Stimulated activated CD4-positive, alpha-beta T cell treated with anti-CD3 and anti-CD28 coated beads, Interleukin-4, amount 100 ng/mL, for 24 hours (primary cell): ENCODE data around the gene SPAG17.

Source experiments
- DNase-seq: peaks from one replicate; pipeline ENCODE4 v3.0.0-alpha.2; 2020

Gene SPAG17

GRCh38 chr1:118185084-118185832, at the start of gene SPAG17:
Gene SPAG17, minus strand, starts transcription at chr1:118185228. Its CDS starts 71 bp downstream, at chr1:118185157.
- DNase-seq: no peak

- no peak for DNase-seq
Observed at GRCh38 chr1:118225471-118225870, 40.4 kb upstream of the SPAG17 start.

DNA sequence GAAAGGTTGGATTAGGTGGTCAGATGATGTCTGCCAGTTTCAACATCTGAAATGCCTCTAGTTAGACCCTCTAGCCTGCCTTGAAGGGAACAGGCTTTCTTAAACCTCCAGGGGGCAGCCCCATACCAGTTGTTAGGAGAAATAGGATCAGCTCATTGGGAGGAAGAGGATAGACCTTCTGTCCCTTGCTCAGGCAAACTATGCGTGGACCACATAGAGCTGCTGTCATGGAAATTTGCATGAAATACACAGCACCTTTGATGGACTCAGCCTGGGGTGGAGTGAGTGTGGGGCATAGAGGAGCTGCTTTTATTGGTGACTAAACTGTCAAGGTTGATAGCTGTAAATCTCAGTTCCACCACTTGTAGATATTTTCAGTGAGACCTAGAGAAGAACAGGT, 38.4 kb upstream of the SPAG17 start:
- DNase-seq: no peak

- no peak for DNase-seq
Observed at GRCh38 chr1:118219438-118219837, 34.4 kb upstream of the SPAG17 start.

GRCh38 chr1:118217141-118217838, 32.3 kb upstream of the SPAG17 start:
- no peak for DNase-seq

DNA sequence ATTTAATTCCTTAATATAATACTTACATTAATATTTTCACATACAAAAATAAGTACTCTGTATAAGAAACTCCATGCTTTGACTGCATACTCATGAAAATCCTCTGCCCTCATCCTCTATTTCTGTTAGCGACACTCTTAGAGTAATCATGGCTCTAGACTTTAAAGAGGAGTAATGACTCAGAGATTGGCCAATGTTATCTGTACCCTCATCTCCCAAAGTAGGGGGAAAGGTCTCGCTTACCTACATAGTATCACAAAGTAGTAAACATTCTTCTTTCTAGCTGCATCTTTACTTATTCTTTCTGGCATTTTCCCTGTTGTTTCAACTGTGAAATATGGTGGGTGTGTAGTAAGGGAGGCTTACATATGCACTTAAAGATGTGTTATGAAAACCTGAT, 29.8 kb upstream of the SPAG17 start:
- DNase-seq: no peak

DNA sequence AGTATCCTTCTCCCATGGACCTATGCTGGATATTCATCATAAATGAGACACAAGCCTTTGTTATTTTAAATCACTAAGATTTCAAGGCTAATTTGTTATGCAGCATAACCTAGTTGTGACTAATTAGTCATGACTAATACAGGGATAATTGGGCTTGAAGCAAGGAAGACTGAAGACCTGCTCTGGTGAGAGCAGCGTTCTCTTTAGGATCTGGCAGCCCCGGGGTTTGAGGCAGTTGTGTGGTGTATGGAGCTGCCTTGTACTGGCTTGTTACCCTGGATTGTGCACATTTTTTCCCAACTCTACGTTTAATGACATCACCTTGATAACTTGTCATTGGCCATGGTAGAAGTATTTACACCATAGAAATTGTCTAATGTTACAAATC, 25.7 kb upstream of the SPAG17 start:
- DNase-seq: no peak

GRCh38 chr1:118210051-118210722, 25.2 kb upstream of the SPAG17 start:
- no peak for DNase-seq

GRCh38 chr1:118209648-118210047, 24.6 kb upstream of the SPAG17 start:
- no peak for DNase-seq

DNA sequence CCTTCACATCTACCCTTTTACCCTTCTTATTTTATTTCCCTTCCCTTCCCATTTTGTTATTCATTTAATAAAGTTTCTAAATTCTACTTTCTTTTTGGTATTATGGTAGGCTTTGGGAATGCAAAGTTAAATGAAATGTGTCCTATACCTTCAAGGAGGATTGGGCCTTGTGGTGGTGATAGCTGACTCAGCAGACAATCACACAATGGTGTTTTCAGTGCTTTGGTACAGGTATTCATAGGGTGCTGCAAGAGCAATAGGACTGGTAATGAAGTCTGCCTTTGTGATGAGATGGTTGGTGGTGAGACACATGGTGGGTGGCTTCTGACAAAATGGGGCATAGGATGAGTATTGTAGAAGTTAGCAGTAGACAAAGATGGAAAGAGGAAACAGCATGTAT, 21.9 kb upstream of the SPAG17 start:
- DNase-seq: no peak

GRCh38 chr1:118204648-118205047, 19.6 kb upstream of the SPAG17 start:
- DNase-seq: no peak

DNA sequence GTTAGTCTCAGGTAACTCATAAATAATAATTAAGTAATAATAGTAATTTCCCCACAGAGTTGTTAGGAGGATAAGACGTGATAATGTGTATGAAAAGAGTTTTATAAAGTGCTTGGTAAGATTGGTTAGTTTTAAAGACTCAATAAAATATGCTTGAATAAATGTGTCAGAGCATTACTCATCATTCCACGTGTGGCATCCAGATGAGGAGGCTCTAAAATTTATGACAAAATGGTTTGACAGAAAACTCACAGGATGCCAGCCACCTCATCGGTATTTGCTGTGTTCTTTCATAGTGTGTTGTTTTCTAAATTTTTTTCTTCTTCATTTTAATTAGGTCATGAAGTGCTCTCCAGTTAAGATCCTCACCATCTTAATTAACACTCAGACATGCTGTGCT, 19.1 kb upstream of the SPAG17 start:
- DNase-seq: no peak

- no peak for DNase-seq
Observed at GRCh38 chr1:118202076-118202608, 17.1 kb upstream of the SPAG17 start.

DNA sequence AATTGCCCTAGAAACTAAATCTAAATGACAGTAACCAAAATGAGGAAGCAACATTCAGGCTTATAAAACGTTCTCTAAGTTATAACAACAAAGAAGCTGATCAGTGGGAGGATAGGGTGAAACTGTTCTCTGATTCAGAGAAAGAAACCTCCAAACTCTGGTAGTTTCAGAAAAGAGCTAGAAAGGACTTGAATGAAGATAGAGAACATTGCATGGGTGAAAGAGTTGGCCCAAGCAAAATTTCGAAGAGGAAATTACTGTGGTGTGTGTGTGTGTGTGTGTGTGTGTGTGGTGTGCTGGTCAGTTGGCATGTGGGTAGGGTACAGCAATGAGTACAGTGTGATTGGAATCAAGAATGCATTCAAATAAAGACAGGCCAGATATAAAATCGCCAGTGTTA, 16.5 kb upstream of the SPAG17 start:
- no peak for DNase-seq

GRCh38 chr1:118200836-118201235, 15.8 kb upstream of the SPAG17 start:
- DNase-seq: no peak

GRCh38 chr1:118190561-118190960, 5.5 kb upstream of the SPAG17 start:
- no peak for DNase-seq

GRCh38 chr1:118189564-118189963, 4.5 kb upstream of the SPAG17 start:
- no peak for DNase-seq

DNA sequence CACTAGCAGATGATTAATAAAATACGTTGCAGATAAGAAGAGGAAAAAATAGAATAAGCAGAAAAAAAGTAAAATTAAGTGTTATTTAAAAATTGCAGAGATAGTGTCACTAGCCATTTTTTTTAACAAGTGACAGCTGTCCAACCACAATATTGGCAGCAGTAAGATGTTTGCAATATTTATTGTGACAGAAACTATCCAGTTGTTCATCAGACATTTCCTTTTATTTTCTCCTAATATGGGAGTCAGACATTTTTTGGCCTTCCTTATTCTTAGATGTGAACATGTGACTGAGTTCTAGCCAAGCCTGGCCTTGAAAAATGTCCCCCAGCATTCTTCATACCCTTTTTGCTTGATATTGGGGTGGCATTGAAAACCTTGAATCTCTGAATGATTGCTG, 3.4 kb upstream of the SPAG17 start:
- no peak for DNase-seq

- DNase-seq: no peak
Observed at GRCh38 chr1:118186026-118186425, 998 bp upstream of the SPAG17 start.

GRCh38 chr1:118184739-118185083, 317 bp downstream of the SPAG17 start:
- no peak for DNase-seq

DNA sequence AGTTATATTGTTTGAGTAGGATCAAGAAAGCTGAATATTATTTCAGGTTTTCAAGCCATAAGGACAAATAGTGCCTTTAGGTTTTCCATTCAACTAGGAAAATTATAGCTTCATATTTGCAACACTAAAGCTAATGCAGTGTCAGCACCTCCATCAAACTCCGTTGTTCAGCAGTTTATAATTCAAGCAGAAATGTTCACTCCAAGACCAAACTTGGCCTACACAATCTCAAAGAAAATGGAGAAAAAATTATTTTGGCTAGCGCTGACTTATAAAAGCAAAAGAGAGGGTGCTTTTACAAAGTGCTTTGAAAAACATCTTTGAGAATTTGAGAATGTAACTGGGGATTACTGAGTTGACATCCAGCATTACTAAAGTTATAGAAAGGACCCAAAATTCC, 1.4 kb downstream of the SPAG17 start:
- DNase-seq: no peak

DNA sequence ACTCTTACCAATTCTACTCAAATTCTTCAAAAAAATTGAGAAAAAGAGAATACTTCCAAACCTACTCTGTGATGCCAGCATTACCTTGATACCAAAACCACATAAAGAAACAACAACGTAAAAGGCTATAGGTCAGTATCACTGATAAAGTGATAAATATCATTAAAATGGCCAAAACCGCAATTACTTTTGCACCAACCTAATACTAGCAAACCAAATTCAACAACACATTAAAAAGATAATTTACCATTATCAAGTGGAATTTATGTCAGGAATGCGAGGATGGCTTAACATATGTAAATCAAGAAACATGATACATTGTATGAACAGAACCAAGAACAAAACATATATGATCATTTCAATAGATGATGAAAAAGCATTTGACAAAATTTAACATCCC, 7.0 kb downstream of the SPAG17 start:
- no peak for DNase-seq

DNA sequence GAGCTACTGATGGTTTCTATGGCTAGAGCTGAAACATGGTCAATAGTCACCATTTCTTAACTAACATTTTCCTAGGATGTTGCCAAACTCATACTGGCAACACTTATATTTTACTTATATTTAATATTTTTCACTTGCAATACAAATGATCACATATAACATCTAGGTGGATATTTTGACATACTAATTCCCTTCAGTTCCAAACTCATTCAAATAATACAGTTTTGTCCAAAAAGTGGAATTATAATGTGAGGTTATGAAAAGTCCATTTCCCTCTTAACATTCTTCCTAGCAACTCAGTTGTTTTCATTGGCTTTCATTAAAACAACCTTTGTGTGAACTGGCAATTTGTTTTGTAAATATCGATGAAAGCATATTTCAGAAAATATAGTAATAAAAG, 16.0 kb downstream of the SPAG17 start:
- no peak for DNase-seq

GRCh38 chr1:118160806-118161205, 24.2 kb downstream of the SPAG17 start:
- DNase-seq: no peak
